ENCODE results near the gene ANTXR1.

DNA sequence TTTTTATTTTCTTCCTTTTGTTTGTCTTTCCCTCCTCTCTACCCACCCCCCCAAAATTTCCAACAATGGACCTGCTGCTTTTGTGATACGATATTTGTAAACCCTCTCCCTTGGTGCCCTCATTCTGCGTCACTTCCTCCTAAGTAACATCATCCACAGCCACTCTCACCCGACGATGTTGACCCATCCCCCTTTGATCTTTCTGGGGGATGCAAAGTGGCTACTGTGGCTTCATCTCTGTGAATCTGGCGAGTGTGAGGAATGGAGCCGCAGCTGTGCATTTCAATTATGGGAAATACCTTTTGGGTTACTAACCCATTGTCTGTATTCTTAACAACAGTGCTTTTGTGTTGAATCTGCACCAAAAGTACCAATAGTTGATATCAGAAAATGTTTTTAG, 19.4 kb downstream of the ANTXR1 start:
- TF ChIP-seq, protein P1, sequence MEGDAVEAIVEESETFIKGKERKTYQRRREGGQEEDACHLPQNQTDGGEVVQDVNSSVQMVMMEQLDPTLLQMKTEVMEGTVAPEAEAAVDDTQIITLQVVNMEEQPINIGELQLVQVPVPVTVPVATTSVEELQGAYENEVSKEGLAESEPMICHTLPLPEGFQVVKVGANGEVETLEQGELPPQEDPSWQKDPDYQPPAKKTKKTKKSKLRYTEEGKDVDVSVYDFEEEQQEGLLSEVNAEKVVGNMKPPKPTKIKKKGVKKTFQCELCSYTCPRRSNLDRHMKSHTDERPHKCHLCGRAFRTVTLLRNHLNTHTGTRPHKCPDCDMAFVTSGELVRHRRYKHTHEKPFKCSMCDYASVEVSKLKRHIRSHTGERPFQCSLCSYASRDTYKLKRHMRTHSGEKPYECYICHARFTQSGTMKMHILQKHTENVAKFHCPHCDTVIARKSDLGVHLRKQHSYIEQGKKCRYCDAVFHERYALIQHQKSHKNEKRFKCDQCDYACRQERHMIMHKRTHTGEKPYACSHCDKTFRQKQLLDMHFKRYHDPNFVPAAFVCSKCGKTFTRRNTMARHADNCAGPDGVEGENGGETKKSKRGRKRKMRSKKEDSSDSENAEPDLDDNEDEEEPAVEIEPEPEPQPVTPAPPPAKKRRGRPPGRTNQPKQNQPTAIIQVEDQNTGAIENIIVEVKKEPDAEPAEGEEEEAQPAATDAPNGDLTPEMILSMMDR (IDR thresholded peaks at IDR 0.05) = no peak
- TF ChIP-seq POLR2A (IDR thresholded peaks at IDR 0.05) = no peak

Data from gastroesophageal sphincter (tissue), 3 donors.